ENCODE data around the gene CACNA2D4.

The CACNA2D4 gene

DNA sequence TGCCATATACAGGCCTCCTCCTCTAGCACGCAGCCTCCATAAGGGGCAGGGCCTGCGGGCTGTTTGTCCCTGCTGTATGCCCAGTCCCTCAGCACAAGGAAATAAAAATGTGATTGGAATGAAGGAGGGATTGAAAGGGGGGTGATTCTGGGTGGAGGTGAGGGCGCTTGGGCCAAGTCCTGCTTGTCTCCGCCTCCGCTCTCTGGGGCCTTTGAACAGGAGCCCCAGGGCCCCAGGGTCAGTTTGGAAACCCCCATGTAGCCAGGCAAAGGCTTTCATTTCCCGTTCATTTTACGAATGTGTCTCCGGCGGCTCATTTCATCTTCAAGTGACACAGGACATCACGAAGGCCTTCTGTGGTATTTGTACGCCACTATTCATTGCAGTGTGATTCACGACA lies 4.5 kb upstream of the CACNA2D4 start:
- no peak for DNase-seq
- in situ Hi-C loops (cut with MboI; ENCODE audit: low pct_unique_long_range_greater_than_20kb, low sequenced_read_pairs): no loop called here

DNA sequence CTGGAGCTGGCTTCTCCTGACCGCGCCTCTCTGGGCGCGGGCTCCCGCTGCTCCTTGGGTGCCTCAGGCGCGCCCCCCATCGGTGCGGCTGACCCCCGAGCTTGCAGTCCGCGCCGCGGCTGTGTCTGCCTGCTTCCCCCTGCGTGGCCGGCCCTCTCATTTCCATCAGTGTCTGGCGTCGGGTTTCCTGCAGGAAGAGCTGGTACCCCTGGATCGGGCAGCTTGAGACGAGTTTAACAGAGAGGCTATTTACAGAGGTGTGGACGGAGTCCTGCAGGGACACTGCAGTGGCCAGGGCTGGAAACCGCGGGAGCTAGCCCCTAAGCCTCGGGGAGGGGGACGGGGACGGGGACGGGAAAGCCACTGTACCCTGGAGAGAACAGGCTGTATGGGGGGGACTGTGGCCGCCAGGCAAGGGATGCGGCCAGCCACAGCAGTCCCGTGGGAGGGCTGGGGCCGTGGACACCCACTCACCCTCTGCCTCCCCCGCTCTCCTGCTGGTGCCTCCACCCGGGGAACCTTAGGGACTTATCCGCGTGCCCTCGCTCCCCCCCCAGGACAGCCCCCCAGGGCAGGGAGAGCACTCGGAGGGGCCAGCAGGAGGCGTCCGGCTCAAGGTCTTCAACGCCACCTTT lies 3.7 kb upstream of the CACNA2D4 start:
- in situ Hi-C loops (cut with MboI; ENCODE audit: low pct_unique_long_range_greater_than_20kb, low sequenced_read_pairs): no loop called here
- DNase-seq: no peak

DNA sequence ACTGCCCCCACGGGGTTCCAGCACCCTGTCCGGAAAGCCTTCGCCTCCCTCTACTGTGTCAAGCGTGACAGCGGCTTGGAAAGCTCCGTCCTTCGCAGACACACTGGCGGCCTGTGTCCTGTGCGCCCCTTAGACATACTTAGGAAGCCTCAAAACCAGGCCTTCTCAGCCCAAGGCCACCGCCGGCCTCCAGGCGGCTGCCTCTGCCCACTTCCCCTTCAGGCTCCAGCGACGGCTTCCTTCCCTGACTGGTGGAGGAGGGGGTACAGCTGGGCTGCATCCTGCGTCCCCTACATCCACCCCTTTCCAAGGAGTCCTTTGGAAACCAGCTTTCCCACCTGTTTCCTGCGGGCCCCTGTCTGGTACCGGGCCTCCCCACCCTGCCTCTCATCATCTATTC lies 2.5 kb upstream of the CACNA2D4 start:
- in situ Hi-C loops (cut with MboI; ENCODE audit: low pct_unique_long_range_greater_than_20kb, low sequenced_read_pairs): no loop called here
- peak; percentile 89 for DNase-seq

DNA sequence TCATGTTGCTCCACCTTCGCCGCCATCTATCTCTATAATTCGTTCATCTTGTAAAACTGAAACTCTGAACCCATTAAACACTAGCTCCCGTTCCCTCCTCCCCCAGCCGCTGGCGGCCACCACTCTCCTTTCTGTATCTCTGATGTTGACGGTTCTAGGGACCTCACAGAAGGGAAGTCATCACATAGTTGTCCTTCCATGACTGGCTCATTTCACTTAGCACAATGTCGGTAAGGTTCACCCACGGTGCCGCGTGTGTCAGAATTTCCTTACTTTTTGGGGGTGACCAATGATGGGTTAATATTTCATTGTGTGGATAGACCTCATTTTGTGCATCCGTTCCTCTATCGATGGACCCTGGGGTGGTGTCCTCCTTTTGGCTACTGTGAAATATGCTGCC lies 2.0 kb upstream of the CACNA2D4 start:
- peak; percentile 39 for DNase-seq
- in situ Hi-C loops (cut with MboI; ENCODE audit: low pct_unique_long_range_greater_than_20kb, low sequenced_read_pairs): no loop called here

DNA sequence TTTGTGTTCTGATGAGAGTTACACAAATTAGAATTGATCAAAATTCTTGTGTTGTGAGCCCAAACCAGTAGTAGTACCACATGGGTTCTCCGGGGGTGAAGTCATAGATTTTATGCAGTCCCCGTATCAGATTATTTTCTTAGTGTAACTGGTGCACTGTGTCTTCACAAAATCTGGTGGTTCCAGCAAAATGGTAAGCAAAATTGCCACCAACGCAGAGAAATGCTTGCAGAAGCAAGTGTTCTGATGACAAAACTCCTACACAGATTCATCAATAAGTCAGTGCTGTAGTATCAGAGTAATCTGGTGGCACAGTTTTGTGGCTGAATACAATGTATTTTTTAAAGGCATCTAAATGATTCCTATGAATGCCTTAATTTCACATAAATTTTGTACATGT lies 1.3 kb upstream of the CACNA2D4 start:
- DNase-seq: no peak
- in situ Hi-C loops (cut with MboI; ENCODE audit: low pct_unique_long_range_greater_than_20kb, low sequenced_read_pairs): no loop called here

DNA sequence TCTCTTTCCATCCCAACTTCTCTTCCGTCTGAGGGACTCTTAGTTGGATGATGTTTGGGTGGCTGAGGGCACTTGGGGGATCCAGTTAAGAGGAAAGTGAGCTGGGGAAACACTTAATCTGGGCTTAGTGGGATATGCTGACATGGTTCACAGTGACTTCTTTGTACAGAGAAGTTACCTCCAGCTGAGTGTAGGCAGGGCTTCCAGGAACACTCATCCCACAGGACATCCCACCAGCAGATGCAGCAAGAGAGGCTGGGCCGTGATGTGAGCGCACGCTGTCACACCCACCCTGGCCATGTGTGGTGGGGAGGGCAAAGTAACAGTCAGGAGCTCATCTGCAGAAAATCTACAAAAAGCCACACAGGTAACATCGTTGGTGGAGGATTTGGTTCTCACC lies 832 bp upstream of the CACNA2D4 start:
- in situ Hi-C loops (cut with MboI; ENCODE audit: low pct_unique_long_range_greater_than_20kb, low sequenced_read_pairs): no loop called here
- peak; percentile 44 for DNase-seq

DNA sequence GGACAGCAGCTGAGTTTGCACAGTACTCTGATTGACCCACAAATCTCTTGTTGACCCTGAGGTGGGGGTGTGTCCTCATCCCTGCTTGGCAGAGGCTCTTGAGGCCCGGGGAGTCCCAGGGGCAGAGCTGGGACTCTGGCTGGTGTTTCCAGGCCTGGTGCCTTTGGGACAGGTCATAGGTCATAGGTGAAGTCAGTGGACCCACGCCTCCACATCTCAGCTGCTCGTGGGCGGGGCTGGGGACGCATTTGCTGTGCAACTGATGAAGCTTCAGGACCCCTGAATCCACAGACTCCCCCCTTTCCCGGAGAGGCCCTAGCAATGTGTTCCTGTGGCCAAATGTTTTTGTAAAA lies 408 bp upstream of the CACNA2D4 start:
- in situ Hi-C loops (cut with MboI; ENCODE audit: low pct_unique_long_range_greater_than_20kb, low sequenced_read_pairs): no loop called here

DNA sequence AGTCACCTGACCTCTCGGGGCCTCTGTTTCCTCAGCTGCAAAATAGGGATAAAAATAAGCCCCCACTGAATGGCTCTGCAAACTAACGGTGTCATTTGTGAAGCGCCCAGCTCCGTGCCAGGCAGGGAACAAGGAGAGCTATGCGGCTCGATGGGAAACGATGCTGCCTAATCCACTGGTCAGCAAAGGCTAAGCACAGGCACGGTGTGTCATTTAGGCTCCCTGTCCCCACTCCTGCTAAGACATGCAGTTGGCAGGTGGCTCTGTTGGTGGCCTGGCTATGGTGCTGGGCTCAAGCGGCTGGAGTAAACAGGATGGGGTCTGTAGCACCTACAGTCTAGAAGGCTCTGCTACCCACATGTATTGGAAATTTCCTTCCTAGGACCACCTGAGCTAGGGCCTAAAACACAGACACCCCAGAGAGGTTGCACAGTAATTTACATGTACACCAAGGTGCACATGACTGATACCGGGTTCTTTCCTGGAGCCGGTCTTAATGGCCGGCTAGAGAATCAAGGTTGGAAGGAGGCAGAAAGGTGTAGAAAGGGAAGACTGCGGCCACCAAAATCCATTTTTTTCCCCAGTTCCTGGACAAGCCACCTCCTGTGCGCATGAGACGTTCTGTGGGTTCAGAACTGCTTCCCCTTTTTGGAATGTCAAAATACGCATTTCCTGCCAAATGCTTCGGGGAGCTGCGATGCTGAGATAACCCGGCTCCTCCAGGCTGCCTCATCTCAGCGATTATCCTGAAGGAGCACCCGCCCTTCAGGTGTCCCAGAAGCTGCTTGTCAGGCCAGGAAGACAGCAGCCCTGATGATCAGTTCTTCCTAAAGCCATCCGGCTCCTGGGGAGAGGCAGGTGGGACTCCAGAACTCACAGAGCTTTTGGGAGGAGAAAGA lies 1.0 kb downstream of the CACNA2D4 start:
- peak; percentile 87 for DNase-seq
- in situ Hi-C loops (cut with MboI; ENCODE audit: low pct_unique_long_range_greater_than_20kb, low sequenced_read_pairs): no loop called here

More for the DNA sequence above, 408 bp upstream of the CACNA2D4 start:
- no peak for DNase-seq

DNA sequence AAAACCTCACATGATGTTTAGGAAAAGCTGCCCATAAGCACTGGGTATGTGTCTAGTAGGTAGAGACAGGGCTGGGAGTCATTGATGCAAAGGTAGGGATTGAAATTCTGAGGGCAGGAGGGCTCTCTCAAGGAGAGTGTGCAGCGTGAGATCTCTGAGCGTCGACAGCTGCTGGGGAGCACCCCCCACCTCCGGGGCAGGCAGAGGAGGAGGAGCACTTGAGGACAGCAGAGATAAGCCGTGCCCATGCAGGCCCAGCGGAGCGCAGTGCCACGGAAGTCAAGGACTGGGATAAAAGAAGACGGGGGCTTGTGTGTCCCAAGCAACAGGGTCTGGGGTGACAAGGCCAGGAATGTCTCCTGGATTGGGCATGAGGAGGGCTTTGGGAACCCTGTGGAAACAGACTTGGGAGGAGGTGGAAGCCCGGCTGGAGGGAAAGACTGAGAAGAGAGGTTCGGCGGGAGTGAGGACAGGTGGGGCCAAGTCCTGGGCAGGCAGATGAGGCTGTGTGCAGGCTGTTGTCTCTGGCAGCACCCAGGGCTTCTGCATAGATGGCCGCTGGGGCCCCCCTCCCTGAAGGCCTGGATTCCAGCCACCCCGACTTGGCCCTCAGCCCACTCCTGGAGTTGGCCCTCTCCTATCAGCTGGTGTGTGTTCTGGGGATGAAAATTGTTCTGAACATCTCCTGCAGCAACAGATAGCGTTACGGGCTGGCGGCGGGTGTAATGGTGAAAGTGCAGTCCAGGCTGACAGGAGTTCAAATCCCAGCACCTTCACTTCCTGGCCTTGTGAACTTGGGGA lies 1.9 kb downstream of the CACNA2D4 start:
- in situ Hi-C loops (cut with MboI; ENCODE audit: low pct_unique_long_range_greater_than_20kb, low sequenced_read_pairs): no loop called here

DNA sequence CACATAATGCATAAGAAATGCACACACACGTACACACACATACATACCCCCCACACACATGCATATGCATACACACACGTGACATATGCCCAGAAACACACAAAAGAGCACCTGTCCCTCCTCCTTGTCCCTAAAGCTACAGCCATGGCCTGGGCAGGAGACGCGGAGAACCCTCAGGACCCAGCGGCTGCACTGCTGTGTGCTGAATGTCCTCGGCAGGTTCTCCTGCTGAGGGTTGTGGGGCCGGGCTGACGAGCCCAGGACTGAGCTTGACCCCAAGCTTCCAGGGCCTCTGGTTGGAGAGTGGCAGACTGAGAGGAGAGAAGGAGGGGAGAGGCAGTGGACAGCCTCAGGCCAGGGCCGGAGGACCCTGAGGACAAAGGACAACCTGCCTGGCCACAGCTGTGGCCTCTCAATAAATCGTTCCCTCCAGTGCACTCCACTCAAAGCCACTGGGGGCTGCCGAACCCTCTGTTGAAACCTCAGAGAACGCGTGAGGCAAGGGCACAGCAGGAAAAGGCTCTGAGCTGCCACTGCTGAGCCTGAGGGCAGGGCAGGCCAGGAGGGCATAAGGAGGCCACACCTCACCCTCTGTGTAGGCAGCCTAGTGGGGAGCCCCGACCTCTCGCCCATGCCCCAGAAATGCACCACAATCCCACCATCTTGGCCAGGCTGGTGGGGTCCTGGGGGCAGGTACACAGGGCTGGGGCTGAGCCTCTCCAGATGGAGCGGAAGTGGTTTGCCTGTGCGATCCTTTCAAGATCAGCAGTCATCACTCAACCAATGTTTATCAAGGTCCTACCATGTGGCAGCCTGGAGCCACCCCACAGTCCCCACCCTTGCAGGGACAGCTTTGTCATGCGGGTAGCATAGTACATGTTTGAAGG lies 3.1 kb downstream of the CACNA2D4 start:
- in situ Hi-C loops (cut with MboI; ENCODE audit: low pct_unique_long_range_greater_than_20kb, low sequenced_read_pairs): no loop called here
- peak; percentile 68 for DNase-seq

More for the DNA sequence above, 1.9 kb downstream of the CACNA2D4 start:
- DNase-seq: peak; percentile 26

DNA sequence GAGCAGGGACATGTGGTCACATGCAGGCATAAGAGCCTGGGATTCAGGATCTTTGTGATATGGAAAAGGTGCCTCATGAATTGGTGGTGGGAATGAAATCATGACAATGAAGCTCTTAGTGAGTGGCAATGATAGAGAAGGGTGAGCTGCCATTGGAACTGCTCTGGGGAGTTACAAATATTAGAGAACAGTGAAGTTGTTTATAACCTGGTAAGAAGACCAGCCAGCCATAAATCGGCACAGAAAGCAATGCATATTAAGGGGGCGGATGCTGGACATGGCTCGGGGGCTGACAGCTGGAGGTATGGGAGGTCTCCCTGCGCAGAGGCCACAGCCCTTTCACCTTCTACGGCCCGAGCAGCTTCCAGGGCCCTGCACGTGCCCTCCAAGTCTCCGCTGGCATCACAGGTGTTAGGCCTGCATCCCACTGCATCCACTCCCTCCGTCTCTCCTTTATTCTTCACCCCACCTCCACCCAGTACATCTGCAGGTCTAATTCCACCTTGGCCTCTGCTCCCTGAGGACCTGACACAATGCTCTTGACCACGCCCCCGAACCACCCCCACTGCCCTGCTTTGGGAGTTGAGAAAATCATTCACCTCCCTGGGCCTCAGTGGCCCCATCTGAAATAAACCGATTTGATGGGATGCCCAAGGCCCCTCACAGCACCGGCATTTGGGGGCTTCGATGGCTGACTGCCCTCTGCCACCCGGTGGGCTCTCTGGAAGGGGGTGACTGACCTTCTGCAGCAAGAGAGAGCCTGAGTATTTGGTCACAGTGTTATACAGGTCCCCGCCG lies 4.1 kb downstream of the CACNA2D4 start:
- DNase-seq: no peak
- in situ Hi-C loops (cut with MboI; ENCODE audit: low pct_unique_long_range_greater_than_20kb, low sequenced_read_pairs): no loop called here

DNA sequence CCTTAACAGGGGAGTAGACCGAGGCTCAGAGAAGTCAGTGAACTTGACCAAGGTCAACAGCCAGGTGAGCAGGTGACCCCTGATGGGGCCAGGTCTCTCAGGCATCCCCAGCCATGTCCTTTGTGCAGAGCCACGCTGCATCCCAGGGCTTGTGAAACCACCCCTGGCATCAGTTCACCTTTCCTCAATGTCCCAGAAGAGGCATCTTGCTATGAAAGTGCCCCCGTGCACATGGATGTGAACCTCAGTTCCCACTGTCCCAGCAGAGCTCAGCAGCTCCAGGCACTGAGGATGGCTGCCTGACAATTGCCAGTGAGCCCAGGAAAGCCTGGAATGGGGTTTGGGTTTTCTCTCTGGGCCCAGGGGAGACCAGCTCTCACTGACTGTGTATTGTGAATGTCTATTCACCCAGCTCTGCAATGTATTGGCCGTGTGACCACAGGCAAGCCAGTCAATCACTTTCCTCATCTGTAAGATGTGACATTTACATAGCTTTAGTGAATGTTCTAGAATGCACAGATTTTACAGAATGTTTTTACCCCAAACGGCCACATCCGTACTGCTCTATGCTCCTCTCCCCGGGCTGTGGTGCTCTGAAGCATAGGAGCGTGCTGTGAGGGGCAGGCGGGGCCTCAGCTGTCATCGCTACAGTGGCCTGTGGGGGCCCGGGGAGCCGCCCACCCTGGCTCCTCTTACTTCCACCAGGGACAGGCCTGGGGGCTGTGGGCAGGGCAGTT lies 4.9 kb downstream of the CACNA2D4 start:
- in situ Hi-C loops (cut with MboI; ENCODE audit: low pct_unique_long_range_greater_than_20kb, low sequenced_read_pairs): no loop called here
- no peak for DNase-seq

DNA sequence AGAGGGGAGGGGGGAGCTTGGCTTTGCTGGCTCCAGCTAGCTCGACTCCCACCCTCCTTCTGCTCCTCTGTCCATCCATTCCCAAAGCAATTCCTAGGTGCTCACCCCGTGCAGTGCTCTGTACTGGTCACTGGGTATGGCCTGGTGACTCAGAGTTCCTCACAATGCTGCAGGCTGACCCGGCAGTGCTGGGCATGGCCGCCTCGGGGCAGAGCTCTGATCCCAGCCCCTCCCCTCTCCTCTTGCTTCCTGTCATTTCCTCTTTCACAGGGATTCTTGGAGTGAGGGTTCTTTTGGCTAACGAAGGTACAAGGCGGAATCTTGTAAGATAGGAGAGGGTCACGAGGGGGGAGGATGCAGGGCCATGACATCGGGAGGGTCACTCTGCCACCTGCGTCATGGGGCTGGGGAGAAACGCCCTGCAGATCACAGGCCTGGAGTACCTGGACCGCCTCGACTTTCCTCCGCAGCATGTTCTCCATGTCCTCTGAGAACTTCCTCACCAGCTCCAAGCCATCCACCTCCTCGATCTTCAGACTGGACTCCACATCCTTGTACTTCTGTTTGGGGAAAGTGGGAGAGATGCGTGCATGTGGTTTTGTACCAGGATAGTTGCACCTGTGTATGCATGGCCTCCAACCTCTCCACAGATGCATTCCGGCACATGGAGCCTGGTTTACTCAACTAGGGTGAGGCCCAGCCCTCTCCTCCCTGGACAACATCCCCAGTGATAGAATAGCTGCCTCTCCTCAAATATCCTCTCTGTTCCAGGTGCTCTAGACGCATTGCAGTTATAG lies 5.7 kb downstream of the CACNA2D4 start:
- in situ Hi-C loops (cut with MboI; ENCODE audit: low pct_unique_long_range_greater_than_20kb, low sequenced_read_pairs): no loop called here
- no peak for DNase-seq

DNA sequence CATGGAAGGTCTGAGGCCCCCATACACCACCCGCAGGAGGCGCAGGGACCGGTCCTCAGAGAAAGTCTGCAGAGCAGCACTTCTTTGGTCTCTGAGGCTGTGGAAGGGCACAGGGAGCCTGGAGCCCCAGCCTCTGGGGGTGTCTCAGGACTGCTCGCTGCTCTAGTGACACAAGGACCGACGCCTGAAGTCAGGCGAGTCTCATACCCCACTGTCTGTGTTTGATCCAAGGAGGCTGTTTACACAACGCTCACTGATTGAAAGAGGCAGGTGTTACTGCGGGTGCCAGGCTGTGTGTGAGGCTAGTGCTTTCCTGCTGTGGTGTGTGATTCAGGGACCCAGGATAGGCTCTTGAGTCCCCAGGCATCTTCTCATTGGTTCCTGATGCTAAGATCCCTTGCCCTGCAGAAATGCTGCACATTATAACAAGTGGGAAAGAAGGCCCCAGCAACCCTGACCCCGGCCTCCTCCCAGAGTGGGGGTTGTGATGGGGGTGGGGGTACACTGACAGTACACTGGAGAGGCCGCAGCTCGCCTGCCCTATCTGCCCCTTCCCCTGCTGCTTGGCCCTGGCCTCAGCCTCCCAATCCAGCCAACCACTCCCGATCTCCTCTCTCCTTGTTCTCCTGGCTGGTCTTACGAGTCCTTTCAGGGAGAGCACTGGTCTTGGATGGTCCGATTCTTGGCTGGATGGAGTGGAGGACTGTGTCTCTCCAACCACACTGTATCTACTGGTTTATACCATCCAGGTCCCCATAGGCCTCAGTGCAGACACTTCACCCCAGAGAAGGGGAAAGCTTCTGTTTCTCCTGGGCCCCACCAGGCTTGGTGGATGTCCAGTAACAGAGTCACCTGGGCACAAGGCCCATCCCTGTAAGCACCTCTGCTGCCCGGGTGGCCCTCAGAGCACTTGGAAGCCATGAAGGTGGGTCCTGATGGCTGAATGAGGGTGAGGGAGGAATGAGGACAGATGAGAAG lies 6.6 kb downstream of the CACNA2D4 start:
- DNase-seq: no peak
- in situ Hi-C loops (cut with MboI; ENCODE audit: low pct_unique_long_range_greater_than_20kb, low sequenced_read_pairs): no loop called here

DNA sequence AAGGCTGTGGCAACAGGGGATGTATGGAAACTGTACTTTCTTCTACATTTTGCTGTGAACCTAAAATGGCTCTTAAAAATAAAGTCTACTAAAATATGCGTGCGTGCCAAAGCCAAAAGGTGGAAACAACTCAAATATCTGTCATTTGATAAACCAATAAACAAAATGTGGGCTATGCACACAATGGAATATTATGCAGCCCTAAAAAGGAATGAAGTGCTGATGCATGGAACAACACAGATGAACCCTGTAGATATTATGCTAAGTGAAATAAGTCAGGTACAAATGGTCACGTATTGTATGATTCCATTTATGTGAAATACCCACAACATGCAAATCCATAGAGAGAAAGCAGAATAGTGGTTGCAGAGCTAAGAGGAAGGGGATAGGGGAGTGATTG lies 8.0 kb downstream of the CACNA2D4 start:
- in situ Hi-C loops (cut with MboI; ENCODE audit: low pct_unique_long_range_greater_than_20kb, low sequenced_read_pairs): no loop called here
- no peak for DNase-seq

DNA sequence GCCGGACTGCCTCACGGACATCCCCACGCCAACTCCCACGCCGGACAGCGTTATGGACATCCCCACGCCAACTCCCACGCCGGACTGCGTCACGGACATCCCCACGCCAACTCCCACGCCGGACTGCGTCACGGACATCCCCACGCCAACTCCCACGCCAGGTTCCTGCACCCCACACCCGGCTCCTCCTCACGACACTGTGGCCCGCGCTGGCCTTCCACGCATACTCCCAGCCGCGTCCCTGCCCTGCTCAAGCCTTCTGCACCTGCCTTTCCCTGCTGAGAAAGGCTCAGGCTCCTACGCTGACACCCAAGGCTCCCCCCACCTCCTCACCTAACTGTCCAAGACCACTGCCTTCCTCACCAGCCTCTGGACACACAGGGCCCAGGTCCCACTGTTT lies 9.7 kb downstream of the CACNA2D4 start:
- in situ Hi-C loops (cut with MboI; ENCODE audit: low pct_unique_long_range_greater_than_20kb, low sequenced_read_pairs): no loop called here
- DNase-seq: no peak
